Pulmonary artery endothelial cell (primary cell): ENCODE results near the gene GUCA2B. TPM values are rescaled to one million over a fixed set of nuclear protein-coding genes. Genes with fewer than 3 reads are reported as not detected.

Source experiments
- DNase-seq: peaks from one replicate; pipeline ENCODE4 v3.0.0-alpha.2; 2011; ENCODE audit warnings: low read depth, low spot score
- total RNA-seq: library from RNA; depleted of rRNA; stranded (reverse); fragments of >200 nt; gene quantifications from 2 replicates; pipeline ENCODE4 v1.2.3, GENCODE V29; 2014

GUCA2B gene
- total RNA-seq, 1 donor from 2014 or later = not detected

DNA sequence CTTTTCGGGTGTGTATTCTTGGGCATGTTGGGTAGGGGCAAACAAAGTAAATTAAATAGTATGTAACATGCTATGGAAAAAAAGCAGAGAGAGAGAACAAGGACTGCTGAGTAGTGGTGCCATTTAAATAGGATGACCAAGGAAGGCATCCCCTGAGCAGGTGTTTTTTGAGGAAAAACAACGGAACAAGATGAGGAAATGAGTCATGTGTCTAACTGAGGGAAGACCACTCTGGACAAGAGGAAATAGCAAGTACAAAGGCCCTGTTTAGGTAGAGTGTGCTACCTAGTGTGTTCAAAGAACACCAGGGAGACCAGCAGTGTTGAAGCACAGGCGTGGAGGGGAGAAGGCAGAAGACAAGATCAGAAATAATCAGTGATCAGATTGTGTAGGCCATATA is 31.4 kb downstream of the GUCA2B start:
- no peak for DNase-seq

- DNase-seq = peak; percentile 27
Measured at GRCh38 chr1:42186152-42186551, 32.9 kb downstream of the GUCA2B start.

DNA sequence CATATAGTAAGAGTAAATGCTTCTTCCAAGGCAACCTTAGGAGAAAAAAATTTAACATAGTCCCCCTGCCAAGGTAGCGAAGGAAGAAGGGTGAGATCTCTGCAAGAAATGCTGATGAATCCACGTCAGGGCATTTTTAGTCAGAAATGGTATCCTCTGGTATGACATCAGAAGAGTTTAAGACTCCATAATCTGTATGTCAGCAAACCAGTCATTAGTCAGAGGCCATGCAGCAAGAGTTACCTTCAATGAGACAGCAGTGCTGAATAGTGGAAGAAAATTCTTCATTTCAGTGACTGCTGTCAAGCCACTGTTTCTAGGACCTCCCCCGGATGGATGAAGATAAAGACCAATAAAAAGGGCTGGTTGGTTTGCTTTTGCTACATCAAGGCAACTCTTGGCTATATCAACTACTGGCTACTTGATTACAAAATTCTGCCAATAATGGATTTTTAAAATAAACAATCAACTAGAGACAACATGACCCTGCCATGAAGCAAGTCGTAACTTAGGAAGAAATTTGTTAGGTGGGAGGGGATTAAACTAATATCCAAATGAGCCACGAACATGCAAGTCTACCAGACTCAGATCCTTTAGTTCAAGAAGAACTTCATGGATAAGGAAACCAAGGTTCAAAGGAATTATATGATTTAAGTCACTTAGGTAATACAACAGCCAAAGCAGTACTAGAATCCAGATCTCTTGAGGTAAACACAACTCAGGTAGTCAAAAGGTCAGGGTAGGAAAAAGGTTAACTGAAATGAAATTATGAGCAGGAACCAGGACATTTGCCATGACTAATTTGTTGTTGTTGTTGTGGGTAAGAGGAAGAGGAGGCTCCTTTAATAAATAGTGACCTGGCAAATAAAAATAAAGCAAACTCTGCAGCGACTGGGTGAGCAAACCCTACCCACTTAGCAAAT is 37.0 kb downstream of the GUCA2B start:
- no peak for DNase-seq

- no peak for DNase-seq
Measured at GRCh38 chr1:42191319-42191718, 38.1 kb downstream of the GUCA2B start.

- no peak for DNase-seq
Measured at GRCh38 chr1:42192106-42192505, 38.9 kb downstream of the GUCA2B start.

- DNase-seq = no peak
Measured at GRCh38 chr1:42195841-42196240, 42.6 kb downstream of the GUCA2B start.

GRCh38 chr1:42198251-42198650 is 45.0 kb downstream of the GUCA2B start:
- no peak for DNase-seq

DNA sequence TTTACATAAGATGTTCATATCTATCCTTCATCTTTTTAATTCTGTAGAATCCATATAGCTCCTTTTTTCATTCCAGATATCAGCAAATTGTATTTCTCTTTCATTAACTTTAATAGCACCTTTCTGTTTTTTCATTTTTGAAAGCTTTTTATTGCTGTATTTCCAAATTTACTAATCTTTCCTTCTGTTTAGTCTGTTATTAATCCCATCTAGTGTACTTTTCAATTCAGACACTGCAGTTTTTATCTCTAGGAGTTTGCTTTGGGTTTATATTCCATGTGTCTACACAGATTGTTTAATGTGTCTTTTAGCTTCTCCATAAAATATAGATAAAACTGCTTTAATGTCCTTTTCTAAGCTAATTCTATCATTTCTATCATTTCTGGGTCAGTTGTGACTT is 48.8 kb downstream of the GUCA2B start:
- DNase-seq = no peak

Other genes starting within 250 kb of the GUCA2B start
- 1.1 TPM in 2 replicates for gene HIVEP3, start 234.5 kb upstream of the GUCA2B start, total RNA-seq
- gene GUCA2A, start 11.3 kb downstream of the GUCA2B start, total RNA-seq = not detected in 2 replicates
- 12.4 and 16.1 TPM in 2 replicates for gene FOXJ3, start 181.8 kb downstream of the GUCA2B start, total RNA-seq
- gene RIMKLA, start 227.4 kb downstream of the GUCA2B start, total RNA-seq = 0.04 and 0.07 TPM in 2 replicates